GM19023 (cell line): ENCODE data around the gene CD79A.

Experiments
- ATAC-seq: cut with Tn5 transposase; IDR thresholded peaks from one replicate; pipeline ENCODE4 v1.9.1; 2021; ENCODE audit warnings: mild to moderate bottlenecking, moderate library complexity; ENCODE audit not compliant: unreplicated experiment

The CD79A gene

GRCh38 chr19:41917676-41918075, 40.6 kb downstream of the CD79A start:
- no peak for ATAC-seq

- ATAC-seq = no peak
Measured at GRCh38 chr19:41918095-41918494, 41.0 kb downstream of the CD79A start.

- no peak for ATAC-seq
Measured at GRCh38 chr19:41918653-41919244, 41.7 kb downstream of the CD79A start.

- no peak for ATAC-seq
Measured at GRCh38 chr19:41919948-41920712, 43.1 kb downstream of the CD79A start.

- no peak for ATAC-seq
Measured at GRCh38 chr19:41920882-41921576, 44.0 kb downstream of the CD79A start.

GRCh38 chr19:41921577-41922576, 44.8 kb downstream of the CD79A start:
- no peak for ATAC-seq

- no peak for ATAC-seq
Measured at GRCh38 chr19:41922585-41922984, 45.5 kb downstream of the CD79A start.

GRCh38 chr19:41923045-41923788, 46.1 kb downstream of the CD79A start:
- ATAC-seq = no peak

- ATAC-seq = no peak
Measured at GRCh38 chr19:41924151-41925145, 47.4 kb downstream of the CD79A start.

- no peak for ATAC-seq
Measured at GRCh38 chr19:41925208-41926003, 48.3 kb downstream of the CD79A start.

GRCh38 chr19:41926028-41926762, 49.1 kb downstream of the CD79A start:
- ATAC-seq = no peak

GRCh38 chr19:41926763-41927496, 49.9 kb downstream of the CD79A start:
- no peak for ATAC-seq

- no peak for ATAC-seq
Measured at GRCh38 chr19:41927497-41928192, 50.6 kb downstream of the CD79A start.

GRCh38 chr19:41928221-41928683, 51.2 kb downstream of the CD79A start, which contains the start of gene ERFL:
ERFL (minus strand) TSS chr19:41928449; CDS start chr19:41912919, 15,530 bp downstream.
- no peak for ATAC-seq

- no peak for ATAC-seq
Measured at GRCh38 chr19:41928754-41929535, 51.9 kb downstream of the CD79A start.
